Smooth muscle cell (in vitro differentiated cells): Measurements from ENCODE around the gene MPPED2. TPM values are rescaled to one million over a fixed set of nuclear protein-coding genes. Genes with fewer than 3 reads are reported as not detected.

Experiments
- DNase-seq: peaks from one replicate; lab custom pipeline; 2025; ENCODE audit not compliant: unreplicated experiment; lab: John Stamatoyannopoulos, UW
- H2AFZ ChIP-seq: fragments of 200-600 bp; sonication (generic); 2 replicates; pipeline ENCODE4 v1.6.0; 2016; ENCODE audit warnings: antibody characterized with exemption, low read depth, mild to moderate bottlenecking
- H3F3A ChIP-seq: fragments of 200-600 bp; sonication (generic); 2 replicates; pipeline ENCODE4 v1.6.0; 2017; ENCODE audit warnings: antibody characterized with exemption, low read depth
- H3K27ac ChIP-seq: fragments of 200-600 bp; sonication (generic); 2 replicates; pipeline ENCODE4 v1.5.1; 2016; ENCODE audit warnings: low read depth, mild to moderate bottlenecking
- H3K27me3 ChIP-seq: fragments of 200-600 bp; sonication (generic); 2 replicates; pipeline ENCODE4 v1.6.1; 2016; ENCODE audit warnings: low read depth, mild to moderate bottlenecking
- H3K36me3 ChIP-seq: fragments of 200-600 bp; sonication (generic); 2 replicates; pipeline ENCODE4 v1.5.1; 2016; ENCODE audit warnings: low read depth
- H3K4me1 ChIP-seq: fragments of 200-600 bp; sonication (generic); 2 replicates; pipeline ENCODE4 v1.5.1; 2016; ENCODE audit warnings: low read depth
- H3K4me2 ChIP-seq: fragments of 200-600 bp; sonication (generic); 2 replicates; pipeline ENCODE4 v1.6.0; 2016; ENCODE audit warnings: mild to moderate bottlenecking
- H3K4me3 ChIP-seq: fragments of 200-600 bp; sonication (generic); 2 replicates; pipeline ENCODE4 v1.5.1; 2016; ENCODE audit warnings: mild to moderate bottlenecking
- H3K79me2 ChIP-seq: fragments of 200-600 bp; sonication (generic); 2 replicates; pipeline ENCODE4 v1.6.0; 2016; ENCODE audit warnings: low read depth, mild to moderate bottlenecking
- H3K9ac ChIP-seq: fragments of 200-600 bp; sonication (generic); 2 replicates; pipeline ENCODE4 v1.6.0; 2016; ENCODE audit warnings: low read depth
- H3K9me3 ChIP-seq: fragments of 200-600 bp; sonication (generic); replicated peaks from 2 replicates; pipeline ENCODE4 v1.5.1; 2016; ENCODE audit warnings: low read depth
- H4K20me1 ChIP-seq: fragments of 200-600 bp; sonication (generic); 2 replicates; pipeline ENCODE4 v1.6.0; 2016; ENCODE audit warnings: low read depth
- CTCF ChIP-seq: fragments of 200-600 bp; sonication (generic); IDR thresholded peaks from 2 replicates; pipeline ENCODE4 v1.5.1; 2017; ENCODE audit warnings: borderline replicate concordance, mild to moderate bottlenecking, antibody characterized with exemption; ENCODE audit not compliant: insufficient read depth, poor library complexity, severe bottlenecking
- WGBS: methylation state at CpG from one replicate; pipeline ENCODE4 v1.1.7; 2016; ENCODE audit warnings: low lambda C conversion rate; 5-methylcytosine and 5-hydroxymethylcytosine counted together
- polyA plus RNA-seq: library from polyadenylated mRNA; unstranded; fragments of >200 nt; fragmentation: Nextera tagmentation; extraction: Ambion mirVana; gene quantifications from 2 replicates; pipeline ENCODE4 v1.2.1, GENCODE V29; 2016
- total RNA-seq: library from RNA; depleted of rRNA; stranded (reverse); fragments of >200 nt; gene quantifications from 2 replicates; pipeline ENCODE4 v1.2.3, GENCODE V29; 2014

The MPPED2 gene
- total and polyA plus RNA-seq, 2 experiments from 2014 or later = 0.82 to 1.4 TPM

GRCh38 chr11:30501744-30502143, 84.4 kb downstream of the MPPED2 start:
- Histone ChIP-seq H3F3A (no peaks in the 10 kb centered on the region), H3K27me3 (no peaks in the 10 kb centered on the region), H3K36me3 (no peaks in the 10 kb centered on the region), H4K20me1 (no peaks in the 10 kb centered on the region), H3K4me3 (no peak overlapping the region), H3K27ac (no peak overlapping the region), H3K4me1 (no peaks in the 10 kb centered on the region), H3K9me3 (no peaks in the 10 kb centered on the region), H3K9ac (no peak overlapping the region), H3K4me2 (no peak overlapping the region), H3K79me2 (no peaks in the 10 kb centered on the region), H2AFZ (no peak overlapping the region)
- 95% methylated on average over 2 of the region's 2 CpGs for WGBS
- no peak for DNase-seq
- no peak for TF ChIP-seq CTCF

- no peak for TF ChIP-seq CTCF
- Histone ChIP-seq H3K27ac (no peak overlapping the region), H3K9me3 (no peaks in the 10 kb centered on the region)
Measured at GRCh38 chr11:30499940-30500339, 86.2 kb downstream of the MPPED2 start.

GRCh38 chr11:30497600-30497999, 88.6 kb downstream of the MPPED2 start:
- 95% methylated on average over 5 of the region's 5 CpGs for WGBS
- no peaks in the 10 kb centered on the region for H3K4me1 ChIP-seq

More at GRCh38 chr11:30499940-30500339, 86.2 kb downstream of the MPPED2 start:
- Histone ChIP-seq H2AFZ (no peak overlapping the region), H3K27me3 (no peaks in the 10 kb centered on the region), H3K36me3 (no peaks in the 10 kb centered on the region), H4K20me1 (no peaks in the 10 kb centered on the region), H3K9ac (no peak overlapping the region), H3K4me3 (no peak overlapping the region), H3F3A (no peaks in the 10 kb centered on the region), H3K4me2 (no peak overlapping the region), H3K79me2 (no peaks in the 10 kb centered on the region), H3K4me1 (no peaks in the 10 kb centered on the region)
- 88% methylated on average over 1 of the region's 1 CpG for WGBS
- no peak for DNase-seq

More at GRCh38 chr11:30497600-30497999, 88.6 kb downstream of the MPPED2 start:
- H4K20me1 ChIP-seq = no peaks in the 10 kb centered on the region
- DNase-seq = no peak
- TF ChIP-seq CTCF = no peak
- no peaks in the 10 kb centered on the region for H3F3A ChIP-seq
- H2AFZ ChIP-seq = no peak overlapping the region
- no peak overlapping the region for H3K9ac ChIP-seq
- no peak overlapping the region for H3K4me3 ChIP-seq
- H3K36me3 ChIP-seq = no peaks in the 10 kb centered on the region
- H3K27me3 ChIP-seq = no peaks in the 10 kb centered on the region
- H3K9me3 ChIP-seq = no peaks in the 10 kb centered on the region
- H3K4me2 ChIP-seq = no peak overlapping the region
- no peak overlapping the region for H3K27ac ChIP-seq
- no peaks in the 10 kb centered on the region for H3K79me2 ChIP-seq
